Kidney (tissue), 14 donors: ENCODE data around the gene ELK4. TPM values are rescaled to one million over a fixed set of nuclear protein-coding genes. Genes with fewer than 3 reads are reported as not detected.

Experiments used
- DNase-seq, 5 donors: peaks; one replicate each; pipeline ENCODE4 v3.0.0-alpha.2; 2013 to 2020
- FAIRE-seq: peaks from 2 replicates; lab custom pipeline; 2012; peaks lifted over from hg19 to GRCh38; lab: Jason Lieb, UNC
- H3K27ac ChIP-seq, 2 donors: one replicate each; pipeline ENCODE4 v1.7.0; 2013; ENCODE audit warnings: low read depth in 2 of 2, low read length in 2 of 2, inconsistent platforms in 1 of 2
- H3K27me3 ChIP-seq: one replicate; pipeline ENCODE4 v1.7.1; 2013; ENCODE audit warnings: low read length, inconsistent platforms; ENCODE audit not compliant: control insufficient read depth, insufficient read depth
- H3K36me3 ChIP-seq, 3 donors: one replicate each; pipeline versions ENCODE4 v1.7.0 to v1.7.1; 2013; ENCODE audit warnings: low read length in 3 of 3, control low read depth in 1 of 3, inconsistent platforms in 1 of 3; ENCODE audit not compliant: insufficient read depth in 3 of 3, control insufficient read depth in 2 of 3
- H3K4me1 ChIP-seq, 3 donors: one replicate each; pipeline versions ENCODE4 v1.7.0 to v1.7.1; 2013; ENCODE audit warnings: low read length in 3 of 3, inconsistent platforms in 1 of 3, low read depth in 1 of 3; ENCODE audit not compliant: control insufficient read depth in 2 of 3, insufficient read depth in 2 of 3
- H3K4me3 ChIP-seq, 3 donors: one replicate each; pipeline versions ENCODE4 v1.7.0 to v1.8.1; 2013; ENCODE audit warnings: low read length in 3 of 3, control low read depth in 1 of 3, inconsistent platforms in 1 of 3
- H3K9ac ChIP-seq, 3 donors: one replicate each; pipeline versions ENCODE4 v1.7.0 to v1.7.1; 2013; ENCODE audit warnings: low read length in 3 of 3, control low read depth in 1 of 3, inconsistent platforms in 1 of 3
- H3K9me3 ChIP-seq, 3 donors: one replicate each; pipeline versions ENCODE4 v1.7.0 to v1.7.1; 2013; ENCODE audit warnings: low read length in 3 of 3, control low read depth in 1 of 3, inconsistent platforms in 1 of 3; ENCODE audit not compliant: control insufficient read depth in 2 of 3, insufficient read depth in 1 of 3
- intact Hi-C: fragments of 100-400 bp; cut with DNase I; formaldehyde crosslinking; loops from one replicate; pipeline ENCODE4 v1.11.1; 2022
- polyA plus RNA-seq: library from polyadenylated mRNA; stranded (reverse); fragments of 350-450 nt; fragmentation: Illumina TruSeq; extraction: RNeasy Lipid Tissue Mini Kit (QIAGEN cat#74804); gene quantifications from one replicate; pipeline ENCODE4 v1.2.3, GENCODE V29; 2014; ENCODE audit warnings: low read depth, low replicate concordance; ENCODE audit not compliant: insufficient read depth
- total RNA-seq: library from RNA; stranded (reverse); fragmentation: NEBNext Ultra II Directional; extraction: Animal tissue kit (Norgen Biotek cat#: 25700); gene quantifications from one replicate; pipeline ENCODE4 v1.2.1, GENCODE V29; 2021
- TF ChIP-seq, protein P1 (sequence below): IDR thresholded peaks from 3 replicates; pipeline ENCODE4 v1.5.1; 2012; ENCODE audit warnings: mild to moderate bottlenecking, moderate library complexity, borderline replicate concordance; ENCODE audit not compliant: insufficient read depth; ENCODE audit errors: extremely low read depth
- donor health status: control.
- donor health status: control.
- donor health status: control.
- donor health status: control.
- donor health status: control.
- donor health status: DM: yes; HTN: yes; CAD: no.
- donor health status: Normal renal cell carcinoma (clear cell type).

Gene ELK4
- total and polyA plus RNA-seq, 2 donors from 2014 or later: 4.2 to 87.3 TPM

DNA sequence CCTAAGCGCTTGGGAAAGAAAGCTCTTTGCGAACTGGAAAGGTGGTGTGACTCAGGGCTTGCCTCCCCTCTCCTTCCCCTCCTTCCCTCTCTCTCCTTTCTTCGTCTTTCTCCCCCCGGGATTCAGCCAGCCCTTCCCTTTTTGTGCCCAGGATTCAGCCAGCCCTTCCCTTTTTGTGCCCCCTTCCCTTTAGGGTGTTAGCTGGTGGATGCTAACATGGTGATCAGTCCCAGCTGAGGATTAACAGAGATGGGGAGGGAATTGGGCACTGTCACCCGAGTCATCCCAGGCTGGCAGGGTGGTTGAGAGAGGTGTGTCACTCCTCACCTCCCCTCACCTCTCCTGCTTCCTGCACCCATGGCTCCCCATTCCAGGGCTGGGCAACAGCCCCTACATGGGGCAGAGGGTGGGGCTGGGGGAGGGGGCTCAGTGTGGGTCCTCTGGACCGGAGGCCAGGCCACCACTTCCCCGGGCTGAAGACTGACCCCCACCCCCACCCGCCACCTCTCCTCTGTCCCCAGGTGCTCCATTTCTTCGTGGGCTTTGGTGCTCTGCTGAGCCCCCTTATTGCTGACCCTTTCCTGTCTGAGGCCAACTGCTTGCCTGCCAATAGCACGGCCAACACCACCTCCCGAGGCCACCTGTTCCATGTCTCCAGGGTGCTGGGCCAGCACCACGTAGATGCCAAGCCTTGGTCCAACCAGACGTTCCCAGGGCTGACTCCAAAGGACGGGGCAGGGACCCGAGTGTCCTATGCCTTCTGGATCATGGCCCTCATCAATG lies 51.5 kb downstream of the ELK4 start:
- H3K9ac ChIP-seq: no peak overlapping the region
- H3K36me3 ChIP-seq: no peaks in the 10 kb centered on the region
- DNase-seq (peak in 1 of 5 donors; percentile 51), FAIRE-seq (no peak)
- no peak overlapping the region for H3K4me3 ChIP-seq
- H3K9me3 ChIP-seq: no peaks in the 10 kb centered on the region
- H3K4me1 ChIP-seq: peaks cover 0 to 24% (median 14%) of the 10 kb centered on the region in 3 donors
- TF ChIP-seq, protein P1, sequence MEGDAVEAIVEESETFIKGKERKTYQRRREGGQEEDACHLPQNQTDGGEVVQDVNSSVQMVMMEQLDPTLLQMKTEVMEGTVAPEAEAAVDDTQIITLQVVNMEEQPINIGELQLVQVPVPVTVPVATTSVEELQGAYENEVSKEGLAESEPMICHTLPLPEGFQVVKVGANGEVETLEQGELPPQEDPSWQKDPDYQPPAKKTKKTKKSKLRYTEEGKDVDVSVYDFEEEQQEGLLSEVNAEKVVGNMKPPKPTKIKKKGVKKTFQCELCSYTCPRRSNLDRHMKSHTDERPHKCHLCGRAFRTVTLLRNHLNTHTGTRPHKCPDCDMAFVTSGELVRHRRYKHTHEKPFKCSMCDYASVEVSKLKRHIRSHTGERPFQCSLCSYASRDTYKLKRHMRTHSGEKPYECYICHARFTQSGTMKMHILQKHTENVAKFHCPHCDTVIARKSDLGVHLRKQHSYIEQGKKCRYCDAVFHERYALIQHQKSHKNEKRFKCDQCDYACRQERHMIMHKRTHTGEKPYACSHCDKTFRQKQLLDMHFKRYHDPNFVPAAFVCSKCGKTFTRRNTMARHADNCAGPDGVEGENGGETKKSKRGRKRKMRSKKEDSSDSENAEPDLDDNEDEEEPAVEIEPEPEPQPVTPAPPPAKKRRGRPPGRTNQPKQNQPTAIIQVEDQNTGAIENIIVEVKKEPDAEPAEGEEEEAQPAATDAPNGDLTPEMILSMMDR: no peak
- intact Hi-C loops: no loop called here
- no peaks in the 10 kb centered on the region for H3K27me3 ChIP-seq
- no peak overlapping the region for H3K27ac ChIP-seq

DNA sequence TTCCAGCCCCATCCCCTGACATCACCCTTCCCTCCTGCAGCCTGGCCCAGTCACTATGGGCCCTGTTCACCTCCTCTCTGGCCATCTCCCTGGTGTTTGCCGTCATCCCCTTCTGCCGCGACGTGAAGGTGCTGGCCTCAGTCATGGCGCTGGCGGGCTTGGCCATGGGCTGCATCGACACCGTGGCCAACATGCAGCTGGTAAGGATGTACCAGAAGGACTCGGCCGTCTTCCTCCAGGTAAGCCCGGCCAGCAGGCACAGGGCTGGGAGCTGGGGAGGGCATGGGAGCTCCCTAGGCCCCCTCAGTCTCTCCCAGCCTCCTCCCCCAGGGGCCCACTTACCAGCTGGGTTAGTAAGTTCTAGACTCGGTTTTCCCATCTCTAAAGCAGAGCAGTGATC lies 52.1 kb downstream of the ELK4 start:
- intact Hi-C loops: no loop called here

DNA sequence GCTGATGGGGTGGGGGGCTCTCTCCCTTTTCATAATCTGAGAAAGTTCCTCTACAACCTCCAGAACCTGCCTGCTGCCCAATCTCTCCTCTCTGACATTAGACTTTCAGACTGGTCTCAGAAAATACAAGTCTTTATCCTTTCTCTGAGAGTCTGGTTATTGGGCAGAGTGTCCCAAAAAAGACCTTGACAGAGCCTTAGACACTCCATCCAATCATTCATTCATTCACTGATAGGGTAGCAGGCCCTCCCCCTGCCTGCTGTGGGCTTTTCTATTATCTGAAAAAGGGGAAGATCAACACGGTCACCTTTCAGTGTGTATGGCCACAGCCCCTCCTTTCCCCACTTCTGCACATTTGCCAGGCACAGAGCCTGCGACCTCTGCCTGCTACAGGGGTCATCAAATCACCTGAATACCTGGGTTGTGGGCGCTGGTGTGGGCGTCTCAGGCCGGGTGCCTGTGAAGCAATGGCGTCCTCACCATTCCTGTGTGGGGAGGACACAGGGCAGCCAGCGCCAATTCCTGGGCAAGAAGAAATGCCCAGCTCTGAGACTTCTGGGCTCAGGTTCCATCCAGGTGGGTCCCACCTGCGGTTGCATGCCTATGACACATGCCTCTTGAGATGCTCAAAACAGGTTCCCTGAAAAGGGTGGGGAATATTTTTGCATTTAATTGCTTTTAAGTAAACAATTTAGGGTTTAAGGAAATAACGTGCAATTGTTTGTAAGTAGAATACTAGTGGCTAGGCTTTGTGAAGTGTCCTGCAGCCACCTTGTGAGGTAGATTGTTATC lies 52.8 kb downstream of the ELK4 start:
- Histone ChIP-seq H3K27me3 (no peaks in the 10 kb centered on the region), H3K9ac (peak overlapping the region in 1 of 3 donors; percentile 5), H3K4me3 (no peak overlapping the region), H3K9me3 (no peaks in the 10 kb centered on the region), H3K4me1 (peaks cover 0 to 31% (median 14%) of the 10 kb centered on the region in 3 donors), H3K36me3 (no peaks in the 10 kb centered on the region), H3K27ac (peak overlapping the region; percentile 22 to 29)
- TF ChIP-seq, protein P1: no peak
- no peak for DNase-seq
- no peak for FAIRE-seq
- intact Hi-C loops: no loop called here

More for the DNA sequence above, 52.1 kb downstream of the ELK4 start:
- Histone ChIP-seq H3K9me3 (no peaks in the 10 kb centered on the region), H3K4me3 (no peak overlapping the region), H3K27me3 (no peaks in the 10 kb centered on the region), H3K4me1 (peaks cover 0 to 28% (median 14%) of the 10 kb centered on the region in 3 donors), H3K27ac (no peak overlapping the region), H3K36me3 (no peaks in the 10 kb centered on the region), H3K9ac (no peak overlapping the region)
- TF ChIP-seq, protein P1: no peak
- no peak for FAIRE-seq
- DNase-seq: peak in 1 of 5 donors; percentile 26
